GM12878 (cell line): ENCODE data around the gene ARHGAP6. TPM values are rescaled to one million over a fixed set of nuclear protein-coding genes. Genes with fewer than 3 reads are reported as not detected.
A peak's percentile ranks its signal among the peaks of the same experiment; 100 is the strongest.

Source experiments
- ATAC-seq: fragments of 200-7000 bp; cut with Tn5 transposase; 3 replicates; pipeline ENCODE4 v1.9.1; 2020; ENCODE audit warnings: mild to moderate bottlenecking, moderate library complexity
- BruUV-seq: library from RNA; stranded (reverse); fragments of 400-500 nt; replicated peaks from 2 replicates; lab custom pipeline; 2021; lab: Mats Ljungman, UMichigan
- CTCF ChIA-PET: fragments of 300-600 bp; sonication (Branson Sonifier 250); formaldehyde crosslinking; extraction: SDS; loops from one replicate; lab custom pipeline; 2021; ENCODE audit warnings: inconsistent platforms; lab: Yijun Ruan, JAX
- POLR2A ChIA-PET: fragments of 350-600 bp; formaldehyde crosslinking; extraction: SDS; loops from one replicate; lab custom pipeline; 2021; ENCODE audit warnings: inconsistent platforms; lab: Charles Lee
- RAD21 ChIA-PET: fragments of 300-600 bp; sonication (Branson Sonifier 250); formaldehyde crosslinking; loops from one replicate; lab custom pipeline; 2023; ENCODE audit warnings: antibody characterized with exemption; ENCODE audit not compliant: unreplicated experiment; lab: Charles Lee
- SMC1A ChIA-PET: fragments of 300-600 bp; sonication (Branson Sonifier 250); formaldehyde crosslinking; loops from one replicate; lab custom pipeline; 2023; ENCODE audit not compliant: unreplicated experiment, uncharacterized antibody; lab: Charles Lee
- DNase-seq: peaks from one replicate; pipeline ENCODE4 v3.0.0-alpha.2; 2011; ENCODE audit warnings: low read depth, low spot score
- FAIRE-seq: peaks from 3 replicates; lab custom pipeline; 2011; peaks lifted over from hg19 to GRCh38; lab: Jason Lieb, UNC
- H2AFZ ChIP-seq: 2 replicates; pipeline ENCODE4 v1.6.0; 2011; ENCODE audit warnings: low read depth, low read length, control low read depth; ENCODE audit not compliant: control insufficient read depth
- H3K27ac ChIP-seq: 2 replicates; pipeline ENCODE4 v1.5.1; 2011; ENCODE audit warnings: control low read depth; ENCODE audit not compliant: control insufficient read depth, insufficient read depth
- H3K27me3 ChIP-seq, 2 experiments: replicated peaks in 1 of 2; 2 replicates each; pipeline versions ENCODE4 v1.6.0 to v1.6.1; 2011; ENCODE audit warnings: low read length in 1 of 2; ENCODE audit not compliant: control insufficient read depth in 2 of 2, insufficient read depth in 2 of 2
- H3K36me3 ChIP-seq, 2 experiments: 2 replicates each; pipeline ENCODE4 v1.5.1; 2011; ENCODE audit warnings: low read length in 1 of 2; ENCODE audit not compliant: control insufficient read depth in 2 of 2, insufficient read depth in 2 of 2
- H3K4me1 ChIP-seq: 2 replicates; pipeline ENCODE4 v1.6.1; 2011; ENCODE audit warnings: mild to moderate bottlenecking, low read length, moderate library complexity, mixed read lengths; ENCODE audit not compliant: control insufficient read depth, insufficient read depth
- H3K4me2 ChIP-seq: 2 replicates; pipeline ENCODE4 v1.6.0; 2011; ENCODE audit warnings: control low read depth; ENCODE audit not compliant: control insufficient read depth, insufficient read depth
- H3K4me3 ChIP-seq: fragments of 200-600 bp; sonication (generic); 2 replicates; pipeline ENCODE4 v1.5.1; 2016
- H3K79me2 ChIP-seq: 2 replicates; pipeline ENCODE4 v1.6.0; 2011; ENCODE audit warnings: low read length; ENCODE audit not compliant: control insufficient read depth, insufficient read depth
- H3K9ac ChIP-seq: 2 replicates; pipeline ENCODE4 v1.8.0; 2011; ENCODE audit warnings: low read length, control low read depth, mixed read lengths; ENCODE audit not compliant: control insufficient read depth, insufficient read depth
- H3K9me3 ChIP-seq: replicated peaks from 3 replicates; pipeline ENCODE4 v1.5.1; 2011; ENCODE audit warnings: mild to moderate bottlenecking, low read length; ENCODE audit not compliant: control insufficient read depth, insufficient read depth
- H4K20me1 ChIP-seq: 2 replicates; pipeline ENCODE4 v1.6.0; 2011; ENCODE audit not compliant: control insufficient read depth, insufficient read depth
- BACH1 ChIP-seq: fragments of 450-650 bp; IDR thresholded peaks from 2 replicates; pipeline ENCODE4 v1.6.1; 2017; ENCODE audit warnings: mild to moderate bottlenecking, borderline replicate concordance
- BHLHE40 ChIP-seq, 2 experiments: fragments of 450-650 bp in 1 of 2; IDR thresholded peaks; 2 replicates each; pipeline ENCODE4 v1.6.1; 2011 to 2017; ENCODE audit warnings: low read depth in 2 of 2, borderline replicate concordance in 1 of 2, improper control_type of control experiment in 1 of 2, low read length in 1 of 2, mild to moderate bottlenecking in 1 of 2
- JUNB ChIP-seq: IDR thresholded peaks from 2 replicates; pipeline ENCODE4 v1.6.1; 2016; ENCODE audit warnings: antibody characterized with exemption, mild to moderate bottlenecking
- RCOR1 ChIP-seq: conservative IDR thresholded peaks from 2 replicates; pipeline ENCODE4 v1.6.1; 2012; ENCODE audit warnings: low read depth, low read length, improper control_type of control experiment
- STAT3 ChIP-seq: IDR thresholded peaks from 2 replicates; pipeline ENCODE4 v1.6.1; 2011; ENCODE audit warnings: low read depth, low read length, improper control_type of control experiment
- WRNIP1 ChIP-seq: IDR thresholded peaks from 2 replicates; pipeline ENCODE4 v1.6.1; 2011; ENCODE audit warnings: low read depth, low read length, improper control_type of control experiment, borderline replicate concordance
- ZBTB40 ChIP-seq: fragments of 450-650 bp; IDR thresholded peaks from 2 replicates; pipeline ENCODE4 v1.6.1; 2016; ENCODE audit warnings: mild to moderate bottlenecking, moderate library complexity, borderline replicate concordance
- WGBS: methylation state at CpG from one replicate; pipeline ENCODE4 v1.1.6; 2016; ENCODE audit warnings: low lambda C conversion rate; ENCODE audit not compliant: insufficient replicate concordance, insufficient coverage; ENCODE audit errors: missing lambda C conversion rate; 5-methylcytosine and 5-hydroxymethylcytosine counted together
- in situ Hi-C: fragments of 300-500 bp; cut with MboI; formaldehyde crosslinking; loops from 9 replicates; pipeline ENCODE4 v1.14.3; 2018; ENCODE audit warnings: mixed read lengths
- intact Hi-C: fragments of 100-400 bp; cut with micrococcal nuclease; formaldehyde crosslinking; loops from one replicate; pipeline ENCODE4 v1.14.2; 2022; ENCODE audit not compliant: unreplicated experiment
- polyA plus RNA-seq, 11 experiments: library from polyadenylated mRNA; depleted of rRNA in 4 of 11; unstranded in 6 of 11; stranded (reverse) in 5 of 11; fragments of >200 nt; fragmentation: Nextera tagmentation in 4 of 11; fragmentation: Illumina TruSeq in 1 of 11; extraction: Ambion mirVana in 4 of 11; extraction: Trizol in 1 of 11; gene quantifications; 1 replicate in 1 of 11; 2 replicates in 10 of 11; pipeline versions ENCODE4 v1.2.1 to v1.2.3, GENCODE V29; 2011 to 2016; ENCODE audit warnings: inconsistent platforms in 2 of 11, missing spikeins in 2 of 11, low read depth in 1 of 11
- total RNA-seq, 4 experiments: library from RNA; depleted of rRNA in 3 of 4; stranded (reverse); fragments of >200 nt in 3 of 4; fragmentation: Illumina TruSeq in 1 of 4; extraction: Trizol in 1 of 4; gene quantifications; 2 replicates each; pipeline versions ENCODE4 v1.2.1 to v1.2.3, GENCODE V29; 2013 to 2021
- TF ChIP-seq, protein P1 (sequence below): fragments of 150-350 bp; IDR thresholded peaks from 2 replicates; pipeline ENCODE4 v1.6.1; 2016; ENCODE audit warnings: low read depth, low read length

The ARHGAP6 gene
- total and polyA plus RNA-seq, 10 of the 15 experiments (the other 5 are each of a cell fraction or from before 2014, with no cell fraction given), result 0.20 to 1.8 (median 0.76) TPM

GRCh38 chrX:11103006-11103405 lies 562.7 kb downstream of the ARHGAP6 start:
- no peaks in the 10 kb centered on the region for H3K27me3 ChIP-seq
- in situ Hi-C loops (loop anchor here (25.0 kb wide), 1 partner anchor 1116 kb away; no protein-coding TSS in a partner anchor), intact Hi-C loops (no loop called here)
- SMC1A ChIA-PET, result no interaction called here
- RAD21 ChIA-PET, result no interaction called here
- H4K20me1 ChIP-seq, result no peaks in the 10 kb centered on the region
- H3K79me2 ChIP-seq, result no peaks in the 10 kb centered on the region
- no peak overlapping the region for H2AFZ ChIP-seq
- DNase-seq (no peak), FAIRE-seq (no peak), ATAC-seq (peak; percentile 79)
- H3K4me3 ChIP-seq, result no peak overlapping the region
- CTCF ChIA-PET, result interaction anchor here (1.2 kb wide), 1 partner anchor 16 kb away, joined by 4 read pairs; no protein-coding TSS in a partner anchor
- no peaks in the 10 kb centered on the region for H3K4me1 ChIP-seq
- no peaks in the 10 kb centered on the region for H3K9me3 ChIP-seq
- TF ChIP-seq WRNIP1 (no peak), BHLHE40 (IDR thresholded peaks at IDR 0.05; ENCODE audit: borderline replicate concordance in 1 of 2, low read depth in 2 of 2, low read length in 1 of 2) (peak in 1 of 2 experiments; percentile 24; a peak in 1 of 4 replicates), RCOR1 (no peak), BACH1 (no peak), JUNB (peak; percentile 41; the same call in 1 of the 2 replicates), ZBTB40 (no peak), STAT3 (no peak)
- TF ChIP-seq, protein P1, sequence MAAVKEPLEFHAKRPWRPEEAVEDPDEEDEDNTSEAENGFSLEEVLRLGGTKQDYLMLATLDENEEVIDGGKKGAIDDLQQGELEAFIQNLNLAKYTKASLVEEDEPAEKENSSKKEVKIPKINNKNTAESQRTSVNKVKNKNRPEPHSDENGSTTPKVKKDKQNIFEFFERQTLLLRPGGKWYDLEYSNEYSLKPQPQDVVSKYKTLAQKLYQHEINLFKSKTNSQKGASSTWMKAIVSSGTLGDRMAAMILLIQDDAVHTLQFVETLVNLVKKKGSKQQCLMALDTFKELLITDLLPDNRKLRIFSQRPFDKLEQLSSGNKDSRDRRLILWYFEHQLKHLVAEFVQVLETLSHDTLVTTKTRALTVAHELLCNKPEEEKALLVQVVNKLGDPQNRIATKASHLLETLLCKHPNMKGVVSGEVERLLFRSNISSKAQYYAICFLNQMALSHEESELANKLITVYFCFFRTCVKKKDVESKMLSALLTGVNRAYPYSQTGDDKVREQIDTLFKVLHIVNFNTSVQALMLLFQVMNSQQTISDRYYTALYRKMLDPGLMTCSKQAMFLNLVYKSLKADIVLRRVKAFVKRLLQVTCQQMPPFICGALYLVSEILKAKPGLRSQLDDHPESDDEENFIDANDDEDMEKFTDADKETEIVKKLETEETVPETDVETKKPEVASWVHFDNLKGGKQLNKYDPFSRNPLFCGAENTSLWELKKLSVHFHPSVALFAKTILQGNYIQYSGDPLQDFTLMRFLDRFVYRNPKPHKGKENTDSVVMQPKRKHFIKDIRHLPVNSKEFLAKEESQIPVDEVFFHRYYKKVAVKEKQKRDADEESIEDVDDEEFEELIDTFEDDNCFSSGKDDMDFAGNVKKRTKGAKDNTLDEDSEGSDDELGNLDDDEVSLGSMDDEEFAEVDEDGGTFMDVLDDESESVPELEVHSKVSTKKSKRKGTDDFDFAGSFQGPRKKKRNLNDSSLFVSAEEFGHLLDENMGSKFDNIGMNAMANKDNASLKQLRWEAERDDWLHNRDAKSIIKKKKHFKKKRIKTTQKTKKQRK, result no peak
- 14% methylated on average over 3 of the region's 3 CpGs for WGBS
- no TSS peak for BruUV-seq
- no peak overlapping the region for H3K4me2 ChIP-seq
- POLR2A ChIA-PET, result no interaction called here
- H3K36me3 ChIP-seq, result no peaks in the 10 kb centered on the region
- no peak overlapping the region for H3K9ac ChIP-seq
- no peak overlapping the region for H3K27ac ChIP-seq
